ENCODE measurements around the gene CDK9. TPM values are rescaled to one million over a fixed set of nuclear protein-coding genes. Genes with fewer than 3 reads are reported as not detected.
"Not testable (repeated sequence)": the region's sequence is repeated elsewhere in the genome, so short reads cannot be mapped to it uniquely, and the experiment has no call there.

Gene CDK9
- total and polyA plus RNA-seq, 2 of the 4 experiments (the other 2 are of a cell fraction) = 30.3 to 49.9 TPM

- H3K14ac ChIP-seq (replicated peaks; ENCODE audit: low read depth, low read length); intact Hi-C loops (cut with micrococcal nuclease); H3K56ac ChIP-seq (ENCODE audit: extremely low read depth, insufficient read depth, low read length); H2AK5ac ChIP-seq (ENCODE audit: low read depth, low read length); H4K5ac ChIP-seq (ENCODE audit: low read depth, low read length); POLR2A ChIA-PET (ENCODE audit: unreplicated experiment); H3K4me1 ChIP-seq (ENCODE audit: control insufficient read depth, insufficient read depth, low read length); H3K4me3 ChIP-seq (ENCODE audit: insufficient read depth, low read depth, low read length); H3K4me2 ChIP-seq (ENCODE audit: low read depth, low read length); H2BK5ac ChIP-seq (ENCODE audit: low read depth, low read length, poor library complexity, severe bottlenecking); dilution Hi-C loops (cut with HindIII; ENCODE audit: low sequenced_read_pairs, unreplicated experiment); H3K23ac ChIP-seq (ENCODE audit: low read depth, low read length); H4K8ac ChIP-seq (ENCODE audit: low read depth in 2 of 2, low read length in 2 of 2); H4K20me1 ChIP-seq (ENCODE audit: insufficient read depth, low read length); DNase-seq; H3K18ac ChIP-seq (ENCODE audit: low read depth, low read length); H3K9me3 ChIP-seq (ENCODE audit: control insufficient read depth, insufficient read depth, low read length); ATAC-seq (ENCODE audit: low read depth); BruUV-seq (replicated peaks); H3K79me1 ChIP-seq (ENCODE audit: low read depth in 1 of 2, low read length in 2 of 2); H3K9me1 ChIP-seq (ENCODE audit: insufficient read depth, low read length); H2BK20ac ChIP-seq (ENCODE audit: low read depth, low read length); H4K91ac ChIP-seq (ENCODE audit: insufficient read depth, low read depth, low read length); H3K27me3 ChIP-seq (ENCODE audit: control insufficient read depth, insufficient read depth, low read length); H3K4ac ChIP-seq (ENCODE audit: low read depth, low read length); H3K27ac ChIP-seq (ENCODE audit: insufficient read depth, low read length); H3K9ac ChIP-seq (ENCODE audit: low read depth, low read length); H3K36me3 ChIP-seq (ENCODE audit: control insufficient read depth, insufficient read depth, low read length); CTCF ChIA-PET; H2AK9ac ChIP-seq (replicated peaks; ENCODE audit: low read depth, low read length, poor library complexity); H2BK15ac ChIP-seq (ENCODE audit: low read depth, low read length); H2AFZ ChIP-seq (replicated peaks; ENCODE audit: low read length, poor library complexity); H2BK120ac ChIP-seq (ENCODE audit: low read depth, low read length): not testable (repeated sequence)
- WGBS, 2 experiments (ENCODE audit: extremely low coverage in 2 of 2, insufficient read length in 1 of 2) = no CpG with 5 or more reads among the region's 9 CpGs
- in situ Hi-C loops (cut with MboI; ENCODE audit: low sequenced_read_pairs) = loop anchor here (5.0 kb wide), 1 partner anchor 44 kb away; the partner anchor contains the start of gene TOR2A
These were observed 4.9 kb upstream of the CDK9 start for GRCh38 chr9:127780909-127781308.
